A549 (cell line): ENCODE data around the gene PARD3B. TPM values are rescaled to one million over a fixed set of nuclear protein-coding genes. Genes with fewer than 3 reads are reported as not detected.

Source experiments
- ATAC-seq, 2 experiments: fragments of 200-7000 bp in 1 of 2; fragments of >200 bp in 1 of 2; cut with Nextera tagmentation in 1 of 2; cut with Tn5 transposase in 1 of 2; 3 replicates each; pipeline versions ENCODE4 v1.8.0 to v1.9.1; 2018 to 2020; ENCODE audit warnings: mild to moderate bottlenecking in 1 of 2, moderate library complexity in 1 of 2
- CTCF ChIA-PET: fragments of 300-600 bp; sonication (Branson Sonifier 250); formaldehyde crosslinking; extraction: SDS; loops from one replicate; lab custom pipeline; 2021; ENCODE audit warnings: antibody characterized with exemption, inconsistent platforms; lab: Yijun Ruan, JAX
- POLR2A ChIA-PET: fragments of 350-600 bp; formaldehyde crosslinking; extraction: SDS; loops from one replicate; lab custom pipeline; 2021; ENCODE audit warnings: antibody characterized with exemption, inconsistent platforms; lab: Yijun Ruan, JAX
- DNase-seq, 2 experiments: peaks; one replicate each; pipeline versions ENCODE4 v3.0.0 to v3.0.0-alpha.2; 2011 to 2016; ENCODE audit warnings: low read depth in 1 of 2, low spot score in 1 of 2
- FAIRE-seq: peaks from 2 replicates; lab custom pipeline; 2011; peaks lifted over from hg19 to GRCh38; lab: Jason Lieb, UNC
- H3K27ac ChIP-seq, 2 experiments: fragments of >200 bp; sonication (Bioruptor Twin); formaldehyde crosslinking; 3 replicates each; pipeline ENCODE4 v1.5.1; 2016 to 2017
- H3K4me1 ChIP-seq: fragments of >200 bp; sonication (Bioruptor Twin); formaldehyde crosslinking; 3 replicates; pipeline ENCODE4 v1.6.1; 2016
- H3K4me2 ChIP-seq: fragments of >200 bp; sonication (Bioruptor Twin); formaldehyde crosslinking; 3 replicates; pipeline ENCODE4 v1.6.1; 2016
- H3K4me3 ChIP-seq: fragments of >200 bp; sonication (Bioruptor Twin); formaldehyde crosslinking; 3 replicates; pipeline ENCODE4 v1.5.1; 2016
- H3K9me3 ChIP-seq: fragments of >200 bp; sonication (Bioruptor Twin); formaldehyde crosslinking; 3 replicates; pipeline ENCODE4 v1.6.1; 2016
- CHD2 ChIP-seq: fragments of 150-350 bp; IDR thresholded peaks from 2 replicates; pipeline ENCODE4 v1.6.1; 2014; ENCODE audit warnings: low read length; ENCODE audit not compliant: partially characterized antibody
- CHD4 ChIP-seq: fragments of 200-600 bp; sonication (generic); IDR thresholded peaks from 2 replicates; pipeline ENCODE4 v1.6.1; 2016; ENCODE audit warnings: antibody characterized with exemption, mild to moderate bottlenecking, borderline replicate concordance
- E2F6 ChIP-seq: IDR thresholded peaks from 2 replicates; pipeline ENCODE4 v1.6.1; 2012; ENCODE audit warnings: low read depth, borderline replicate concordance
- FOSL2 ChIP-seq, 2 experiments: fragments of 450-650 bp in 1 of 2; fragments of >200 bp in 1 of 2; sonication (Bioruptor Twin) in 1 of 2; formaldehyde crosslinking; IDR thresholded peaks; 2 replicates each; pipeline versions ENCODE4 v1.5.0 to v1.6.1; 2016 to 2020; ENCODE audit warnings: mild to moderate bottlenecking in 1 of 2, moderate library complexity in 1 of 2
- HDAC2 ChIP-seq: fragments of 200-600 bp; sonication (generic); IDR thresholded peaks from 2 replicates; pipeline ENCODE4 v1.6.1; 2016
- HMGXB4 ChIP-seq: fragments of 250-450 bp; sonication (Bioruptor Pico); IDR thresholded peaks from 2 replicates; pipeline ENCODE4 v1.5.0; 2021; ENCODE audit warnings: mild to moderate bottlenecking, moderate library complexity, borderline replicate concordance
- HOXB5 ChIP-seq: fragments of 250-450 bp; sonication (Bioruptor Pico); IDR thresholded peaks from 2 replicates; pipeline ENCODE4 v1.5.0; 2020; ENCODE audit warnings: mild to moderate bottlenecking, moderate library complexity
- JUN ChIP-seq, 2 experiments: fragments of >200 bp; sonication (Bioruptor Twin); formaldehyde crosslinking; IDR thresholded peaks; 2 replicates in 1 of 2; 3 replicates in 1 of 2; pipeline ENCODE4 v1.6.1; 2016 to 2017
- KDM1A ChIP-seq: fragments of 200-600 bp; sonication (generic); IDR thresholded peaks from 2 replicates; pipeline ENCODE4 v1.6.1; 2016; ENCODE audit warnings: low read depth, mild to moderate bottlenecking
- KDM5A ChIP-seq: fragments of 200-600 bp; sonication (generic); IDR thresholded peaks from 2 replicates; pipeline ENCODE4 v1.6.1; 2016; ENCODE audit warnings: antibody characterized with exemption, mild to moderate bottlenecking
- MAX ChIP-seq: IDR thresholded peaks from 2 replicates; pipeline ENCODE4 v1.6.1; 2012
- NFE2L2 ChIP-seq: fragments of 150-350 bp; conservative IDR thresholded peaks from 2 replicates; pipeline ENCODE4 v1.6.1; 2014; ENCODE audit warnings: low read length
- NR3C1 ChIP-seq: fragments of >200 bp; sonication (Bioruptor Twin); formaldehyde crosslinking; IDR thresholded peaks from 3 replicates; pipeline ENCODE4 v1.6.1; 2017
- PBX3 ChIP-seq: IDR thresholded peaks from 2 replicates; pipeline ENCODE4 v1.6.1; 2012
- PHF8 ChIP-seq: fragments of 200-600 bp; sonication (generic); IDR thresholded peaks from 2 replicates; pipeline ENCODE4 v1.6.1; 2016; ENCODE audit warnings: low read depth, mild to moderate bottlenecking, antibody characterized with exemption, moderate library complexity, borderline replicate concordance
- POLR2AphosphoS2 ChIP-seq: conservative IDR thresholded peaks from 2 replicates; pipeline ENCODE4 v1.6.1; 2012; ENCODE audit warnings: low read length, improper control_type of control experiment, inconsistent platforms
- RARB ChIP-seq: fragments of 250-450 bp; sonication (Bioruptor Pico); IDR thresholded peaks from 2 replicates; pipeline ENCODE4 v1.8.0; 2021; ENCODE audit warnings: mild to moderate bottlenecking, moderate library complexity
- TFCP2L1 ChIP-seq: fragments of 250-450 bp; sonication (Bioruptor Pico); IDR thresholded peaks from 2 replicates; pipeline ENCODE4 v1.5.0; 2021; ENCODE audit warnings: mild to moderate bottlenecking
- ZFP36 ChIP-seq: fragments of 450-650 bp; IDR thresholded peaks from 2 replicates; pipeline ENCODE4 v1.6.1; 2014; ENCODE audit warnings: borderline replicate concordance; ENCODE audit not compliant: partially characterized antibody
- ZNF302 ChIP-seq: fragments of 250-450 bp; sonication (Bioruptor Pico); IDR thresholded peaks from 2 replicates; pipeline ENCODE4 v1.9.0; 2021; ENCODE audit warnings: inconsistent platforms, mild to moderate bottlenecking, moderate library complexity
- ZSCAN20 ChIP-seq: fragments of 250-450 bp; sonication (Bioruptor Pico); IDR thresholded peaks from 2 replicates; pipeline ENCODE4 v1.8.0; 2022; ENCODE audit warnings: mild to moderate bottlenecking, moderate library complexity
- WGBS: methylation state at CpG from one replicate; pipeline ENCODE4 v1.1.6; 2017; ENCODE audit errors: missing lambda C conversion rate; 5-methylcytosine and 5-hydroxymethylcytosine counted together
- polyA plus RNA-seq, 4 experiments: library from polyadenylated mRNA; depleted of rRNA in 3 of 4; stranded (reverse); fragments of >200 nt; fragmentation: RNase III in 1 of 4; extraction: RNeasy Plus Mini Kit Qiagen cat#74134 plus additional on column Dnase treatment in 1 of 4; gene quantifications; 2 replicates in 3 of 4; 3 replicates in 1 of 4; pipeline ENCODE4 v1.2.3, GENCODE V29; 2011 to 2017
- TF ChIP-seq, protein P1 (sequence below): fragments of 450-650 bp; IDR thresholded peaks from 2 replicates; pipeline ENCODE4 v1.6.1; 2014; ENCODE audit warnings: antibody characterized with exemption

The PARD3B gene
- polyA plus RNA-seq, 2 of the 4 experiments (the other 2 are of a cell fraction): 1.2 to 2.4 TPM

DNA sequence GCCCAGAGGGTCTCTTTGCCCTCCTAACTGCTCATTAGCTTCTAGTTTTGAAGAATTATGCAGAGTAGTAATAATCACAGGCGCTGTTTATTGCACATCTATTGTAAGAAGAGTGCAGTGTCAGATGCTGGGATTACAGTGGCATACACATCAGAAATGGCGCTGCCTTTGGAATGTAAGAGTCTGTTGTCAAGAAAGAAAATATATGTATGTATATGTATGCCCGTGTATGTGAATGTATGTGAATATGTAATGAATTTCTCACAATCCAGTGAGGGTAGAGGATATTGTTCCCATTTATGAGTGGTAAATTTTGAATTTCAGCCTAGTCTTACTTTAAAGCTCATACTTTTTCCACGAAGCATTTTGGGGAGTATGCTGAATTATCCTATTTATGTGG lies 127.5 kb downstream of the PARD3B start:
- Histone ChIP-seq H3K4me2 (no peak overlapping the region), H3K4me3 (no peak overlapping the region), H3K27ac (no peak overlapping the region), H3K9me3 (no peaks in the 10 kb centered on the region), H3K4me1 (peaks cover 14% of the 10 kb centered on the region; the same call in 2 of the 3 replicates)
- CTCF ChIA-PET: no interaction called here
- DNase-seq: no peak
- no peak for ATAC-seq
- WGBS: 53% methylated on average over 4 of the region's 4 CpGs
- FAIRE-seq: no peak
- no peak for TF ChIP-seq HOXB5
- TF ChIP-seq, protein P1, sequence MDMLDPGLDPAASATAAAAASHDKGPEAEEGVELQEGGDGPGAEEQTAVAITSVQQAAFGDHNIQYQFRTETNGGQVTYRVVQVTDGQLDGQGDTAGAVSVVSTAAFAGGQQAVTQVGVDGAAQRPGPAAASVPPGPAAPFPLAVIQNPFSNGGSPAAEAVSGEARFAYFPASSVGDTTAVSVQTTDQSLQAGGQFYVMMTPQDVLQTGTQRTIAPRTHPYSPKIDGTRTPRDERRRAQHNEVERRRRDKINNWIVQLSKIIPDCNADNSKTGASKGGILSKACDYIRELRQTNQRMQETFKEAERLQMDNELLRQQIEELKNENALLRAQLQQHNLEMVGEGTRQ: no peak
- no peak for TF ChIP-seq NFE2L2
- no peak for TF ChIP-seq ZNF302 (CRISPR knock-in tag)
- TF ChIP-seq RARB (CRISPR knock-in tag): no peak
- TF ChIP-seq FOSL2 (IDR thresholded peaks at IDR 0.05): no peak
- no peak for TF ChIP-seq FOSL2 (CRISPR knock-in tag; IDR thresholded peaks at IDR 0.05)
- no peak for TF ChIP-seq CHD2
- no peak for TF ChIP-seq JUN (IDR thresholded peaks at IDR 0.05)
- POLR2A ChIA-PET: no interaction called here

DNA sequence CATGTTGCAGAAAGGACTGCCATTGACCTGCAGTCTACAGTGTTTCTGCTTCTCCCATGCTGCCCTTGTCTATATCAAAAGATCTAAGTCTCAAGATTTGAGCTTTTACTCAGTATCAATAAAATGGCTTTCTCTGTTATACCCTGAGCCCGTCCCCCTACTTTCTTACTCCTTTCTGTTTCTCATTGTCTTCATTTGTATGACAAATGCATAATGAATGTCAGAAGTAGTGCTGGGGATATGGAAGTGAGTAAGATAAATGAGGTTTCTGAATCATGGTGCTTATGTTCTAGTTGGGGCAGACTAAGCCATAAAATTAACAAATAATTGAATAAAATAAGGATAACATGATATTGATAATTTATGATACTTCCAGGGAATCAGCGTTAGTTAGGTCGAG lies 128.6 kb downstream of the PARD3B start:
- WGBS: 83% methylated on average over 3 of the region's 3 CpGs
- no peak for ATAC-seq
- ChIA-PET POLR2A (no interaction called here), CTCF (interaction anchor here (0.5 to 0.7 kb wide), 2 partner anchors 105 to 412 kb away, joined by 3 read pairs; no protein-coding TSS in a partner anchor)
- Histone ChIP-seq H3K4me2 (no peak overlapping the region), H3K4me3 (no peak overlapping the region), H3K9me3 (no peaks in the 10 kb centered on the region), H3K27ac (no peak overlapping the region), H3K4me1 (peaks cover 13% of the 10 kb centered on the region; the same call in 2 of the 3 replicates)
- TF ChIP-seq CHD4 (no peak), HMGXB4 (CRISPR knock-in tag) (no peak), POLR2AphosphoS2 (no peak), PBX3 (no peak), HDAC2 (no peak), ZFP36 (no peak), FOSL2 (IDR thresholded peaks at IDR 0.05) (no peak), FOSL2 (CRISPR knock-in tag; IDR thresholded peaks at IDR 0.05) (no peak)
- no peak for DNase-seq
- FAIRE-seq: no peak

- Histone ChIP-seq H3K4me1 (0 out of 3 replicates have a peak, but pooled peaks cover 8% of the 10 kb centered on the region), H3K4me2 (no peak overlapping the region), H3K27ac (no peak overlapping the region), H3K9me3 (no peaks in the 10 kb centered on the region), H3K4me3 (no peak overlapping the region)
- ATAC-seq (no peak), FAIRE-seq (no peak), DNase-seq (no peak)
- ChIA-PET POLR2A (no interaction called here), CTCF (interaction anchor here (1.2 kb wide), 1 partner anchor 14 kb away, joined by 5 read pairs; no protein-coding TSS in a partner anchor)
- TF ChIP-seq NR3C1: no peak
- no peak for TF ChIP-seq CHD2
- TF ChIP-seq JUN (IDR thresholded peaks at IDR 0.05): no peak
- no peak for TF ChIP-seq ZSCAN20 (CRISPR knock-in tag)
- WGBS: 76% methylated on average over 10 of the region's 10 CpGs
Measured at GRCh38 chr2:204678031-204678430, 132.8 kb downstream of the PARD3B start.

DNA sequence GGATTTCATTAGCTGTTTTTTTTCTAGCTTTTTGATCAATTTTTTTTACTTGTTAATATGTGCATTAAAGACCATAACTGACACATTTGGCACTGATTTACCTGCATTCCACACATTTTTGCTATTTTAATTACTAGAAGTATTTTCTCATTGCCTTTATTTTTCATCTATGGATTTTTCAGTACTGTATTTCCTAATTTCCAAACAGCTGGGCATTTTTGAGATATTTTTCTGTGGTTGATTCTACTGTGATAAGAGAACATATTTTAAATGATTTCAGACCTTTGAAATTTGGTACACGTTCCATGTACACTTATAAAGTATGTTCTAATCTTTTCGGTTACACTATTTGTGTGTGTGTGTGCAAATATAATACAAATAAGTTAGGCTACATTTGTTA lies 135.3 kb downstream of the PARD3B start:
- FAIRE-seq (no peak), DNase-seq (no peak), ATAC-seq (no peak)
- Histone ChIP-seq H3K27ac (no peak overlapping the region), H3K4me3 (no peak overlapping the region), H3K4me2 (no peak overlapping the region), H3K9me3 (no peaks in the 10 kb centered on the region), H3K4me1 (0 out of 3 replicates have a peak, but pooled peaks cover 8% of the 10 kb centered on the region)
- WGBS: 65% methylated on average over 2 of the region's 2 CpGs
- CTCF ChIA-PET: no interaction called here
- POLR2A ChIA-PET: no interaction called here
- TF ChIP-seq KDM1A: no peak
- no peak for TF ChIP-seq MAX
- no peak for TF ChIP-seq TFCP2L1
- no peak for TF ChIP-seq PHF8
- no peak for TF ChIP-seq E2F6
- TF ChIP-seq KDM5A: no peak
- no peak for TF ChIP-seq HDAC2
- no peak for TF ChIP-seq RARB (CRISPR knock-in tag)
